ENCODE measurements around the gene KLK1. TPM values are rescaled to one million over a fixed set of nuclear protein-coding genes. Genes with fewer than 3 reads are reported as not detected.

Gene KLK1
- total and polyA plus RNA-seq, 2 donors (not counting 1 experiment from before 2014, with no cell fraction given), result not detected

DNA sequence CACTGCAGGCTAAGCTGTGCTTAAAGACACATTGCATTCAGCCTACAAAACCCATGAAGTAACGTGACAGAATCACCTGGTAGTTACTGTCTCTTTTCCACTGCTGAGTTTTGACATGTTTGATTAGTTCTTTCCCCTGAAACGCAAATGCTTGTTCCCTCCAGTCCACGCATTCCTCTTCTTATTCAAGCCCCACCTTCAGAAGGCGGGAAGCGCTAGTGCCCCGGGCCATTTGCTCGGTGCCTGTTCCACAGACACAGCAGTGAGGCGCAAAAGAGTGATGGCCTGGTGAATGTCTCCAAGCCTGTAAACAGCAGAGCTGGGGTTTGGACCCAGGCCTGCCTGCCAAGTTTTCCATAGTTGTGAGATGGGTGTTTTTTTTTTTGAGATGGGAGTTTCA is 22.5 kb downstream of the KLK1 start:
- Histone ChIP-seq H3K36me3 (ENCODE audit: control insufficient read depth, insufficient read depth, low read length) (peaks cover 19% of the 10 kb centered on the region), H4K20me1 (ENCODE audit: control insufficient read depth, extremely low read depth, insufficient read depth, low read length) (no peaks in the 10 kb centered on the region)

DNA sequence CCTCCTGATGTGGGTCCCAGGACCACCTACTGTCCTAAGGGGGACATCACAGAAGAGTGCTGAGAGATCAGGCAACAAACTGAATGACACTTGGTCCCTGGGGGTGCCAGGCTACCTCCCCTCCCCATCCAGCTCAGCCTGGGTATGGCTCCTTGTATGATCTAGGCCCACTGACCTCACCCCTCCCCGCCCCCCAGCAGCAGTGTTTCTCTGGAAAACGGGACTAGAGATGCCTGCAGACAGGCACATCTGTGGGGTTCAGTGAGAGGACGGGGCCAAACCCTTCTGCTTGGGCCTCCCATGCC is 24.1 kb downstream of the KLK1 start:
- H3K36me3 ChIP-seq (ENCODE audit: control insufficient read depth, insufficient read depth, low read length), result peaks cover 19% of the 10 kb centered on the region
- H3K9ac ChIP-seq (ENCODE audit: insufficient read depth, low read length), result no peak overlapping the region
- H3K79me2 ChIP-seq (ENCODE audit: control insufficient read depth, insufficient read depth, low read length), result peaks cover 38% of the 10 kb centered on the region
- H3K4me1 ChIP-seq (ENCODE audit: control insufficient read depth, extremely low read depth, insufficient read depth, low read length), result peaks cover 5% of the 10 kb centered on the region
- no peaks in the 10 kb centered on the region for H3K9me3 ChIP-seq (ENCODE audit: control insufficient read depth, insufficient read depth, low read depth, low read length)
- no peak for DNase-seq (ENCODE audit: low read depth in 2 of 2)
- TF ChIP-seq EZH2 (IDR thresholded peaks at IDR 0.05; ENCODE audit: low read length, missing control alignments), result no peak
- TF ChIP-seq, protein P1, sequence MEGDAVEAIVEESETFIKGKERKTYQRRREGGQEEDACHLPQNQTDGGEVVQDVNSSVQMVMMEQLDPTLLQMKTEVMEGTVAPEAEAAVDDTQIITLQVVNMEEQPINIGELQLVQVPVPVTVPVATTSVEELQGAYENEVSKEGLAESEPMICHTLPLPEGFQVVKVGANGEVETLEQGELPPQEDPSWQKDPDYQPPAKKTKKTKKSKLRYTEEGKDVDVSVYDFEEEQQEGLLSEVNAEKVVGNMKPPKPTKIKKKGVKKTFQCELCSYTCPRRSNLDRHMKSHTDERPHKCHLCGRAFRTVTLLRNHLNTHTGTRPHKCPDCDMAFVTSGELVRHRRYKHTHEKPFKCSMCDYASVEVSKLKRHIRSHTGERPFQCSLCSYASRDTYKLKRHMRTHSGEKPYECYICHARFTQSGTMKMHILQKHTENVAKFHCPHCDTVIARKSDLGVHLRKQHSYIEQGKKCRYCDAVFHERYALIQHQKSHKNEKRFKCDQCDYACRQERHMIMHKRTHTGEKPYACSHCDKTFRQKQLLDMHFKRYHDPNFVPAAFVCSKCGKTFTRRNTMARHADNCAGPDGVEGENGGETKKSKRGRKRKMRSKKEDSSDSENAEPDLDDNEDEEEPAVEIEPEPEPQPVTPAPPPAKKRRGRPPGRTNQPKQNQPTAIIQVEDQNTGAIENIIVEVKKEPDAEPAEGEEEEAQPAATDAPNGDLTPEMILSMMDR (conservative IDR thresholded peaks at IDR 0.05 in 1 of 2, IDR thresholded peaks at IDR 0.05 in 1 of 2; ENCODE audit: low read depth in 1 of 2, low read length in 2 of 2), result no peak
- H4K20me1 ChIP-seq (ENCODE audit: control insufficient read depth, extremely low read depth, insufficient read depth, low read length), result no peaks in the 10 kb centered on the region
- no peak overlapping the region for H2AFZ ChIP-seq (ENCODE audit: low read length)
- no peak overlapping the region for H3K4me3 ChIP-seq (replicated peaks in 1 of 4; ENCODE audit: control extremely low read depth in 1 of 4, insufficient read depth in 1 of 4, low read depth in 3 of 4, low read length in 4 of 4)
- H3K4me2 ChIP-seq (ENCODE audit: extremely low read depth, insufficient read depth, low read length), result no peak overlapping the region
- no peaks in the 10 kb centered on the region for H3K27me3 ChIP-seq (ENCODE audit: control insufficient read depth, insufficient read depth, low read length)
- H3K27ac ChIP-seq (ENCODE audit: insufficient read depth, low read length), result no peak overlapping the region

More for the DNA sequence above, 22.5 kb downstream of the KLK1 start:
- Histone ChIP-seq H3K4me1 (ENCODE audit: control insufficient read depth, extremely low read depth, insufficient read depth, low read length) (peaks cover 5% of the 10 kb centered on the region), H3K4me2 (ENCODE audit: extremely low read depth, insufficient read depth, low read length) (no peak overlapping the region), H3K27ac (ENCODE audit: insufficient read depth, low read length) (no peak overlapping the region), H3K27me3 (ENCODE audit: control insufficient read depth, insufficient read depth, low read length) (no peaks in the 10 kb centered on the region), H3K4me3 (replicated peaks in 1 of 4; ENCODE audit: control extremely low read depth in 1 of 4, insufficient read depth in 1 of 4, low read depth in 3 of 4, low read length in 4 of 4) (no peak overlapping the region), H3K79me2 (ENCODE audit: control insufficient read depth, insufficient read depth, low read length) (peaks cover 38% of the 10 kb centered on the region), H3K9me3 (ENCODE audit: control insufficient read depth, insufficient read depth, low read depth, low read length) (no peaks in the 10 kb centered on the region), H2AFZ (ENCODE audit: low read length) (no peak overlapping the region), H3K9ac (ENCODE audit: insufficient read depth, low read length) (no peak overlapping the region)
- DNase-seq (ENCODE audit: low read depth in 2 of 2), result no peak
- TF ChIP-seq EZH2 (IDR thresholded peaks at IDR 0.05; ENCODE audit: low read length, missing control alignments), result no peak
- TF ChIP-seq, protein P1 (conservative IDR thresholded peaks at IDR 0.05 in 1 of 2, IDR thresholded peaks at IDR 0.05 in 1 of 2; ENCODE audit: low read depth in 1 of 2, low read length in 2 of 2), result no peak

DNA sequence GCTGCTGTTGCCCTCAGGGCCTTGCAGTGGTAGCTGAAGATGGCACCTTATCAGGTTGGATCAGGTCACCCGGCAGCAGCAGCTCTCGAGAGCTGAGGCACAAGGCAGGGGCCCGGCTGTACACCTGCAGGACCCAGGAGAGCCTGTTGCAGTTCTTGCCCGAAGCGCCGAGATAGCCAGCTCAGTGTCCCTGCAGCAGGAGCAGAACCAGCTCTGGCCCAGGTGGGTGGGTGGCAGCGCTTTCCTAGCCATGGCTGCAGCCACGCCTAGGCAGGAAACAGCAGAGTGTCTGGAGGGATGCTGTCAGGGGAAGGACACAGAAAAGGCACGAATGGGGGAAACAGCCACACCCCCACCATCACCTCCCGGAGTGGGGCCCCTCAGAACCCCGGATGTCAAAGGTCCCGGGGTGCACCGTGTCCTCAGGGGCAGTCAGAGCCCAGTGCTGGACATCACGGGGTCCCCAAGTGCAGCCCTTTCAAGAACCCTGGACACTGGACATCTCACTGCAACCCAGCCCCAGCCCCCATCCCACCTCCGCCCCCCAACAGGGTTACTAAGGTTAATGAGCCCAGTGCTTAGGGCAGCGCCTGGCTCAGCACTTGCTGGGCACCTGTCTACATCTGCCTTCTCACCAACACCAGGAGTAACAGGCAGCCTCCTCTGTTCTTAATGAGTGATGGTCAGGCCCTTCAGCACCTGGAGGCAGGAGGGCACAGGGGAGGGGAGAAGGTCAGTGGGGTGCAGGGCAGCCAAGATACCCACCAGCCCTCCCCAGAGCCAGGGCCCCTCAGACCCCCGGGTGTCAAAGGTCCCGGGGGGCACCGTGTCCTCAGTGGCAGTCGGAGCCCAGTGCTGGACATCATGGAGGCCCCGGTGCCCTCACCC is 24.7 kb downstream of the KLK1 start:
- H3K4me1 ChIP-seq (ENCODE audit: control insufficient read depth, extremely low read depth, insufficient read depth, low read length), result peaks cover 5% of the 10 kb centered on the region
- no peaks in the 10 kb centered on the region for H3K27me3 ChIP-seq (ENCODE audit: control insufficient read depth, insufficient read depth, low read length)
- peaks cover 35% of the 10 kb centered on the region for H3K79me2 ChIP-seq (ENCODE audit: control insufficient read depth, insufficient read depth, low read length)
- H3K4me3 ChIP-seq (replicated peaks in 1 of 4; ENCODE audit: control extremely low read depth in 1 of 4, insufficient read depth in 1 of 4, low read depth in 3 of 4, low read length in 4 of 4), result no peak overlapping the region
- no peak for DNase-seq (ENCODE audit: low read depth in 2 of 2)
- H3K36me3 ChIP-seq (ENCODE audit: control insufficient read depth, insufficient read depth, low read length), result peaks cover 19% of the 10 kb centered on the region
- no peak for TF ChIP-seq EZH2 (IDR thresholded peaks at IDR 0.05; ENCODE audit: low read length, missing control alignments)
- TF ChIP-seq, protein P1 (conservative IDR thresholded peaks at IDR 0.05 in 1 of 2, IDR thresholded peaks at IDR 0.05 in 1 of 2; ENCODE audit: low read depth in 1 of 2, low read length in 2 of 2), result no peak
- no peak overlapping the region for H3K4me2 ChIP-seq (ENCODE audit: extremely low read depth, insufficient read depth, low read length)
- no peak overlapping the region for H2AFZ ChIP-seq (ENCODE audit: low read length)
- no peak overlapping the region for H3K9ac ChIP-seq (ENCODE audit: insufficient read depth, low read length)
- H3K9me3 ChIP-seq (ENCODE audit: control insufficient read depth, insufficient read depth, low read depth, low read length), result no peaks in the 10 kb centered on the region
- H4K20me1 ChIP-seq (ENCODE audit: control insufficient read depth, extremely low read depth, insufficient read depth, low read length), result no peaks in the 10 kb centered on the region
- no peak overlapping the region for H3K27ac ChIP-seq (ENCODE audit: insufficient read depth, low read length)
